Transverse colon (tissue), 4 donors: Measurements from ENCODE around the gene SPNS3. TPM values are rescaled to one million over a fixed set of nuclear protein-coding genes. Genes with fewer than 3 reads are reported as not detected.

ENCODE experiments used
- DNase-seq: peaks from one replicate; pipeline ENCODE4 v3.0.0-alpha.2; 2019
- H3K27ac ChIP-seq, 4 donors: fragments of 200-600 bp; sonication (generic); 2 replicates each; pipeline ENCODE4 v1.5.1; 2016 to 2018; ENCODE audit warnings: inconsistent platforms in 4 of 4
- H3K27me3 ChIP-seq: fragments of 200-600 bp; sonication (generic); 2 replicates; pipeline ENCODE4 v1.5.1; 2017; ENCODE audit warnings: inconsistent platforms
- H3K36me3 ChIP-seq, 4 donors: fragments of 200-600 bp; sonication (generic); 2 replicates each; pipeline ENCODE4 v1.5.1; 2017 to 2019; ENCODE audit warnings: inconsistent platforms in 4 of 4
- H3K4me1 ChIP-seq, 4 donors: fragments of 200-600 bp; sonication (generic); 2 replicates each; pipeline ENCODE4 v1.5.1; 2017 to 2020; ENCODE audit warnings: inconsistent platforms in 4 of 4
- H3K4me3 ChIP-seq, 4 donors: fragments of 200-600 bp; sonication (generic); 1 replicate in 1 of 4; 2 replicates in 3 of 4; pipeline versions ENCODE4 v1.5.1 to v1.6.1; 2017 to 2019; ENCODE audit warnings: inconsistent platforms in 4 of 4
- H3K9me3 ChIP-seq, 2 donors: fragments of 200-600 bp; sonication (generic); 2 replicates each; pipeline ENCODE4 v1.5.1; 2017 to 2019; ENCODE audit warnings: inconsistent platforms in 2 of 2
- EP300 ChIP-seq: sonication (generic); formaldehyde crosslinking; IDR thresholded peaks from one replicate; pipeline ENCODE4 v1.6.1; 2017; ENCODE audit warnings: antibody characterized with exemption, low read depth
- POLR2A ChIP-seq: fragments of 450-650 bp; IDR thresholded peaks from one replicate; pipeline ENCODE4 v1.6.1; 2016; ENCODE audit warnings: antibody characterized with exemption, mild to moderate bottlenecking, moderate library complexity
- POLR2AphosphoS5 ChIP-seq, 3 donors: sonication (generic); formaldehyde crosslinking; IDR thresholded peaks; one replicate each; pipeline ENCODE4 v1.6.1; 2016; ENCODE audit warnings: antibody characterized with exemption in 3 of 3
- WGBS, 2 donors: methylation state at CpG; one replicate each; pipeline ENCODE4 v1.1.5; 2018; ENCODE audit warnings: low coverage in 1 of 2; 5-methylcytosine and 5-hydroxymethylcytosine counted together
- in situ Hi-C, 4 donors: fragments of 200-750 bp; cut with MboI; loops; one replicate each; pipeline versions ENCODE4 v1.15.0 to v1.15.1; 2017; ENCODE audit warnings: low sequenced_read_pairs in 3 of 4, low pct_ligation_motif_present in 1 of 4, low pct_unique_long_range_greater_than_20kb in 1 of 4
- intact Hi-C: fragments of 100-400 bp; cut with DNase I; formaldehyde crosslinking; loops from one replicate; pipeline ENCODE4 v1.15.1; 2023; ENCODE audit warnings: low total_unique reads
- total RNA-seq, 4 donors: library from RNA; depleted of rRNA; stranded (reverse); fragments of >200 nt; gene quantifications; one replicate each; pipeline ENCODE4 v1.1.0, GENCODE V29; 2016
- TF ChIP-seq, protein P1 (sequence below), 5 experiments: fragments of 200-600 bp in 3 of 5; fragments of 450-650 bp in 2 of 5; sonication (generic) in 3 of 5; IDR thresholded peaks; 1 replicate in 2 of 5; 2 replicates in 3 of 5; pipeline ENCODE4 v1.5.1; 2016 to 2017; ENCODE audit warnings: antibody characterized with exemption in 5 of 5, inconsistent platforms in 3 of 5, mild to moderate bottlenecking in 2 of 5, moderate library complexity in 1 of 5

Gene SPNS3
- total RNA-seq, 4 donors from 2014 or later = not detected

DNA sequence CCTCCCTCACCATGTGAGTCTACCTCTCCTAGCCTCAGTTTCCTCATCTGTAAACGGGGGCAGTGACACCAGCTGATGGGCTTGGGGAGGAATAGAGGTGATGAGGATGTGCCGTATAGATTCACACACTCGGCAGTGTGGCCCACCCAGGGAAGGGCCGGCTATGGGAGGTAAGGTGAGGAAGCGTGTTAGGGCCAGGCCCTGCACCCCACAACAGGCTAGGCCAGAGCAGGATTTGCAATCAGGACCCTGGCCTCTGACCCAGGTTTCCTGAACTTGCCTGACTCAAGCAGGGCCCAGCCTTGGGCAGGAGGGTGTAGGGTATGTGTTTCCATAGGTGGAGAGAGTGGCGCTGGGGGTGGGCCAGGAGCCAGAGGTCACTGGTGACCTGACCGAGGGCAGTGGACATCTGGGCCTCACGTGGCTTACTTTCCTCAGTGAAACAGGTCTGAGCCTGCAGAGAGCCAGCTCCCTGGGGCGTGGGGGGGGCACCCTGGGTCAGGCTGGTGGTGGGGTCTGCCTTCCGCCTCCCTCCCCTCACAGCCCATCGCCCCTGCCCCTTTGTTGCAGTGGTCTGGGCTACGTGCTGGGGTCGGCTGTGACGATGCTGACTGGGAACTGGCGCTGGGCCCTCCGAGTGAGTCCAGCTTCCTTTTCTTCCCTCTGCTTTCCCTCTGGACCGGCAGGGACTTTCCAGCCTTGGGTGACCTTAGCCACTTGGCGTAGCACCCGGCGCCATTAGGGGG, 12.8 kb downstream of the SPNS3 start:
- Histone ChIP-seq H3K27me3 (no peaks in the 10 kb centered on the region), H3K4me1 (peaks cover 0 to 13% (median 7%) of the 10 kb centered on the region in 4 donors), H3K27ac (no peak overlapping the region), H3K9me3 (no peaks in the 10 kb centered on the region), H3K4me3 (no peak overlapping the region), H3K36me3 (no peaks in the 10 kb centered on the region)
- intact Hi-C loops = no loop called here
- in situ Hi-C loops = loop anchor here in 2 of 4 donors (25.0 kb wide), 2 partner anchors 166 to 191 kb away; partner anchors contain the start of gene ALOX15 (in 1 of the 2)
- no peak for TF ChIP-seq POLR2A
- TF ChIP-seq POLR2AphosphoS5 (IDR thresholded peaks at IDR 0.05) = no peak
- TF ChIP-seq, protein P1, sequence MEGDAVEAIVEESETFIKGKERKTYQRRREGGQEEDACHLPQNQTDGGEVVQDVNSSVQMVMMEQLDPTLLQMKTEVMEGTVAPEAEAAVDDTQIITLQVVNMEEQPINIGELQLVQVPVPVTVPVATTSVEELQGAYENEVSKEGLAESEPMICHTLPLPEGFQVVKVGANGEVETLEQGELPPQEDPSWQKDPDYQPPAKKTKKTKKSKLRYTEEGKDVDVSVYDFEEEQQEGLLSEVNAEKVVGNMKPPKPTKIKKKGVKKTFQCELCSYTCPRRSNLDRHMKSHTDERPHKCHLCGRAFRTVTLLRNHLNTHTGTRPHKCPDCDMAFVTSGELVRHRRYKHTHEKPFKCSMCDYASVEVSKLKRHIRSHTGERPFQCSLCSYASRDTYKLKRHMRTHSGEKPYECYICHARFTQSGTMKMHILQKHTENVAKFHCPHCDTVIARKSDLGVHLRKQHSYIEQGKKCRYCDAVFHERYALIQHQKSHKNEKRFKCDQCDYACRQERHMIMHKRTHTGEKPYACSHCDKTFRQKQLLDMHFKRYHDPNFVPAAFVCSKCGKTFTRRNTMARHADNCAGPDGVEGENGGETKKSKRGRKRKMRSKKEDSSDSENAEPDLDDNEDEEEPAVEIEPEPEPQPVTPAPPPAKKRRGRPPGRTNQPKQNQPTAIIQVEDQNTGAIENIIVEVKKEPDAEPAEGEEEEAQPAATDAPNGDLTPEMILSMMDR (IDR thresholded peaks at IDR 0.05) = no peak
- TF ChIP-seq EP300 = no peak
- 76% methylated on average over 20 of the region's 20 CpGs; no CpG with 5 or more reads in 1 of the 2 donors for WGBS, 2 donors
- DNase-seq = no peak

DNA sequence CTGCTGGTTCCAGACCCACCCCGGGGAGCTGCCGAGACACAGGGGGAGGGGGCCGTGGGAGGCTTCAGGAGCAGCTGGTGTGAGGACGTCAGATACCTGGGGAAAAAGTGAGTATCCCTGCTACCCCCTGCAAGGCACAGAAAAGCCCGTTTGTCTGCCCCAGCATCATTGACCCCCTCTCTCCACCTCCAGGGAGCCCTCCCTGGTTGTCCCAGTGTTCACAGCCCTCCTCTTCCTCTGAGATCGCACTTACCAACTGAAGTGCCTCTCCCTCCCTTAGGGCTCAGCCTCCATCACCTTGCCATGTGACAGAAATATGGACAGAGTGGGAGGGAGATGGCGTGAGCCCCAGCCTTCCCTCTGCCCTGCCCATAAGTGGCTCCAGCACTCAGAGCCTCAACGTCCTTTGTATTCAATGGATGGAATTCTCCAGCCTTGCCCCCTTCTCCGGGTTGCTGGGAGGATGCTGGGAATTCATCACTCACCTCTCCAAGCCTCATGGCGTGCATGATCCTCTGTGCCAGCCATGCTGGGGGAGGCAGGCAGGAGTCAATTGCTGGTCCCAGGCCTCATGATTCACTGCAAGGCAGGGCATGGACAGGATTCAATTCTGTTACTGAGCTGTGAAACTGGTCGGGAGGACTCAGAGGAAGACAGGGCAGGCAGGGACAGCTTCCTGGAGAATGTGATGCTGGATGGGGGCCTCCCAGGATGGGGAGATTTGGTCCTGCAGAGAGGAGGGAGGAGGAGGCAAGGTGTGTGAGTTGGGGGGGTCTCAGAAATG, 14.6 kb downstream of the SPNS3 start:
- 68 to 83% methylated on average over 1 to 11 of the region's 11 CpGs for WGBS, 2 donors
- Histone ChIP-seq H3K36me3 (no peaks in the 10 kb centered on the region), H3K27ac (no peak overlapping the region), H3K9me3 (no peaks in the 10 kb centered on the region), H3K4me1 (peaks cover 0 to 13% (median 7%) of the 10 kb centered on the region in 4 donors), H3K4me3 (no peak overlapping the region), H3K27me3 (no peaks in the 10 kb centered on the region)
- in situ Hi-C loops (loop anchor here in 2 of 4 donors (25.0 kb wide), 2 partner anchors 164 to 189 kb away; partner anchors contain the start of gene ALOX15 (in 1 of the 2)), intact Hi-C loops (no loop called here)
- no peak for TF ChIP-seq EP300
- no peak for TF ChIP-seq POLR2A
- no peak for TF ChIP-seq POLR2AphosphoS5 (IDR thresholded peaks at IDR 0.05)
- TF ChIP-seq, protein P1 (IDR thresholded peaks at IDR 0.05) = no peak
- DNase-seq = no peak

DNA sequence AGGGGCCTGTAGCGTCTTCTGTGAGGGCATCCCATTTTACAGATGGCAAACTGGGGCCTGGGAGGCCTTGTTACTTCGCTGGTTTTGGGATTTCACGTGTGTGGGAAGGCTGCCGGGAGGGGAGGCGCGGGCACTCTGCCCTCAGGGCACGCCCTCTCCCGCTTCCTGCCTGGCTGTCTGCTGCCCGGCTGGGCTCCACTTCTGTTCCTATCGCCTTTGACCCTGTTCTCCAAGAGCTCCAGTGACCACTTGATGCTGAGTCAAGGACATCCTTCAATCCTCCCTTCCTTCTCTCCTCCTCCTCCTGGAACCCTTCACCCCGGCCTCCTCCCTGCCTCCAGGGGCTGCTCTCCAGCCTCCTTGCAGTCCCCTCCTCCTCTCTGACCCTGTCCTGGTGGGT, 16.0 kb downstream of the SPNS3 start:
- Histone ChIP-seq H3K27ac (no peak overlapping the region), H3K27me3 (no peaks in the 10 kb centered on the region), H3K4me3 (no peak overlapping the region), H3K36me3 (no peaks in the 10 kb centered on the region), H3K9me3 (no peaks in the 10 kb centered on the region), H3K4me1 (peaks cover 0 to 14% (median 10%) of the 10 kb centered on the region in 4 donors)
- intact Hi-C loops (no loop called here), in situ Hi-C loops (loop anchor here in 2 of 4 donors (25.0 kb wide), 2 partner anchors 163 to 188 kb away; partner anchors contain the start of gene ALOX15 (in 1 of the 2))
- 41 to 52% methylated on average over 3 to 11 of the region's 11 CpGs for WGBS, 2 donors
- TF ChIP-seq, protein P1 (IDR thresholded peaks at IDR 0.05) = no peak
- TF ChIP-seq EP300 (no peak), POLR2A (no peak), POLR2AphosphoS5 (IDR thresholded peaks at IDR 0.05) (no peak)
- peak; percentile 39 for DNase-seq

DNA sequence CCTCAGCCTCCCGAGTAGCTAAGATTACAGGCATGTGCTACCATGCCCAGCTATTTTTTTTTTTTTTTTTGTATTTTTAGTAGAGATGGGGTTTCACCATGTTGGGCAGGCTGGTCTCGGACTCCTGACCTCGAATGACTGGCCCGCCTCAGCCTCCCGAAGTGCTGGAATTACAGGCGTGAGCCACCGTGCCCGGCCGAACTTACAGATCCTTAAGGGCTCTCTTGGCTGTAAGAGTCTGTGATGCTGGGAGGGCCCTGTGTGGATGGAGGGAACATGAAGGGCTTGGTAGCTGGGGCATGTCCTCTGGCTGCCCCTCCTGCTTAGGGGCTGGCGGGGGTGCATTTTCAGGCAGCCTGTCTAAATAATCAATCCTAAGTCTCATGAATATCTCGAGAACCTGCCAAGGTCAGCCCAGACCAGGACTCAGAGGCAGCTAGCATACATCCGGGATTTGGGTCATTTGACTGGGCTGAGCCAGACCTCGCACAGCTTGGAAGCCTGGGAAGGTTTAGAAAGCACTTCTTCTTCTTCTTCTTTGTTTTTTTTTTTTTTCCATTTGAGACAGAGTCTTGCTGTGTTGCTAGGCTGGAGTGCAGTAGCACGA, 17.1 kb downstream of the SPNS3 start:
- TF ChIP-seq POLR2A = no peak
- TF ChIP-seq POLR2AphosphoS5 (IDR thresholded peaks at IDR 0.05) = no peak
- TF ChIP-seq, protein P1 (IDR thresholded peaks at IDR 0.05) = no peak
- DNase-seq = no peak
- 80 to 92% methylated on average over 7 to 14 of the region's 14 CpGs for WGBS, 2 donors
- intact Hi-C loops = no loop called here
- no peak overlapping the region for H3K4me3 ChIP-seq
- no peaks in the 10 kb centered on the region for H3K36me3 ChIP-seq
- in situ Hi-C loops = no loop called here
- H3K27me3 ChIP-seq = no peaks in the 10 kb centered on the region
- H3K27ac ChIP-seq = no peak overlapping the region
- H3K4me1 ChIP-seq = peaks cover 0 to 11% (median 7%) of the 10 kb centered on the region in 4 donors
- H3K9me3 ChIP-seq = no peaks in the 10 kb centered on the region
